ENCODE results near the gene SLC35F5.

- TF ChIP-seq CTCF (IDR thresholded peaks at IDR 0.05) (no peak), POLR2A (IDR thresholded peaks at IDR 0.05) (no peak)
These were observed 80.6 kb downstream of the SLC35F5 start for GRCh38 chr2:113675875-113676274.
